OCI-LY1 (cell line): ENCODE results near the gene IL16.
A peak's percentile ranks its signal among the peaks of the same experiment; 100 is the strongest.

Experiments
- H2AFZ ChIP-seq: fragments of 200-600 bp; sonication (generic), shearing (Covaris generic); 2 replicates; pipeline ENCODE4 v1.6.0; 2014; ENCODE audit warnings: antibody characterized with exemption, mild to moderate bottlenecking, low read length
- H3F3A ChIP-seq: fragments of 200-600 bp; sonication (generic), shearing (Covaris generic); 2 replicates; pipeline ENCODE4 v1.6.0; 2014; ENCODE audit warnings: mild to moderate bottlenecking, antibody characterized with exemption, low read length, moderate library complexity; ENCODE audit not compliant: insufficient read depth
- H3K27ac ChIP-seq: fragments of 200-600 bp; sonication (generic); 2 replicates; pipeline ENCODE4 v1.5.1; 2014; ENCODE audit warnings: low read length, mixed run types, mild to moderate bottlenecking, low read depth; ENCODE audit not compliant: poor library complexity, severe bottlenecking
- H3K27me3 ChIP-seq: fragments of 200-600 bp; sonication (generic); 2 replicates; pipeline ENCODE4 v1.6.0; 2014; ENCODE audit warnings: antibody characterized with exemption, mild to moderate bottlenecking, low read length, moderate library complexity; ENCODE audit not compliant: insufficient read depth
- H3K36me3 ChIP-seq: fragments of 200-600 bp; sonication (generic); 2 replicates; pipeline ENCODE4 v1.6.1; 2014; ENCODE audit warnings: mild to moderate bottlenecking, antibody characterized with exemption, low read length, moderate library complexity, mixed read lengths; ENCODE audit not compliant: insufficient read depth
- H3K4me1 ChIP-seq: fragments of 200-600 bp; sonication (generic); 2 replicates; pipeline ENCODE4 v1.5.1; 2014; ENCODE audit warnings: mild to moderate bottlenecking, low read length, moderate library complexity; ENCODE audit not compliant: insufficient read depth, severe bottlenecking
- H3K4me2 ChIP-seq: fragments of 200-600 bp; sonication (generic), shearing (Covaris generic); 2 replicates; pipeline ENCODE4 v1.6.1; 2014; ENCODE audit warnings: low read length
- H3K4me3 ChIP-seq: fragments of 200-600 bp; sonication (generic); 2 replicates; pipeline ENCODE4 v1.5.1; 2014; ENCODE audit warnings: low read length, low read depth, mild to moderate bottlenecking, mixed read lengths; ENCODE audit not compliant: poor library complexity, severe bottlenecking
- H3K79me2 ChIP-seq: fragments of 200-600 bp; shearing (Covaris generic); 2 replicates; pipeline ENCODE4 v1.6.1; 2016; ENCODE audit warnings: mixed run types, low read length, mixed read lengths; ENCODE audit not compliant: insufficient read depth
- H3K9ac ChIP-seq: fragments of 200-600 bp; sonication (generic), shearing (Covaris generic); 2 replicates; pipeline ENCODE4 v1.6.1; 2014; ENCODE audit warnings: mild to moderate bottlenecking, low read length, mixed read lengths
- H3K9me2 ChIP-seq: fragments of 200-600 bp; sonication (generic), shearing (Covaris generic); 2 replicates; pipeline ENCODE4 v1.6.1; 2014; ENCODE audit warnings: low read depth, mild to moderate bottlenecking, low read length, mixed read lengths
- H3K9me3 ChIP-seq: fragments of 200-600 bp; shearing (Covaris generic); 2 replicates; pipeline ENCODE4 v1.6.1; 2014; ENCODE audit warnings: low read length, mixed read lengths
- H4K20me1 ChIP-seq: fragments of 200-600 bp; sonication (generic), shearing (Covaris generic); 2 replicates; pipeline ENCODE4 v1.6.0; 2016; ENCODE audit warnings: mild to moderate bottlenecking, low read length; ENCODE audit not compliant: insufficient read depth
- CTCF ChIP-seq: fragments of 200-600 bp; sonication (generic), shearing (Covaris generic); IDR thresholded peaks from 2 replicates; pipeline ENCODE4 v1.5.1; 2017; ENCODE audit warnings: mild to moderate bottlenecking, antibody characterized with exemption, low read length, moderate library complexity, mixed read lengths
- EZH2 ChIP-seq: fragments of 200-600 bp; sonication (generic), shearing (Covaris generic); IDR thresholded peaks from 2 replicates; pipeline ENCODE4 v1.8.0; 2017; ENCODE audit warnings: borderline replicate concordance, mixed run types, mild to moderate bottlenecking, antibody characterized with exemption, low read length, moderate library complexity, mixed read lengths

Gene IL16

GRCh38 chr15:81312790-81313543, 116.3 kb downstream of the IL16 start:
- no peak overlapping the region for H2AFZ ChIP-seq
- no peak overlapping the region for H3K4me3 ChIP-seq
- peak overlapping the region; percentile 66; the same call in 1 of the 2 replicates for H3K9ac ChIP-seq
- no peaks in the 10 kb centered on the region for H3K9me2 ChIP-seq
- H3K4me2 ChIP-seq, result peak overlapping the region; percentile 62; the same call in 1 of the 2 replicates
- H3K9me3 ChIP-seq, result no peaks in the 10 kb centered on the region
- H3K36me3 ChIP-seq, result peaks cover 58% of the 10 kb centered on the region
- H3F3A ChIP-seq, result peaks cover 8% of the 10 kb centered on the region; the same call in 1 of the 2 replicates
- TF ChIP-seq EZH2 (no peak), CTCF (no peak)
- no peaks in the 10 kb centered on the region for H3K79me2 ChIP-seq
- no peaks in the 10 kb centered on the region for H3K27me3 ChIP-seq
- no peaks in the 10 kb centered on the region for H4K20me1 ChIP-seq
- peaks cover 29% of the 10 kb centered on the region for H3K4me1 ChIP-seq
- H3K27ac ChIP-seq, result peak overlapping the region; percentile 96

- H3K4me3 ChIP-seq, result no peak overlapping the region
- H3K4me1 ChIP-seq, result peaks cover 32% of the 10 kb centered on the region
- H4K20me1 ChIP-seq, result no peaks in the 10 kb centered on the region
- H3K27me3 ChIP-seq, result no peaks in the 10 kb centered on the region
- H2AFZ ChIP-seq, result no peak overlapping the region
- no peaks in the 10 kb centered on the region for H3K9me3 ChIP-seq
- TF ChIP-seq EZH2 (no peak), CTCF (no peak)
- H3K9me2 ChIP-seq, result no peaks in the 10 kb centered on the region
- no peaks in the 10 kb centered on the region for H3K79me2 ChIP-seq
- no peak overlapping the region for H3K4me2 ChIP-seq
- H3F3A ChIP-seq, result peaks cover 8% of the 10 kb centered on the region; the same call in 1 of the 2 replicates
- peaks cover 54% of the 10 kb centered on the region for H3K36me3 ChIP-seq
- H3K9ac ChIP-seq, result no peak overlapping the region
- no peak overlapping the region for H3K27ac ChIP-seq
Measured at GRCh38 chr15:81313686-81314085, 117.0 kb downstream of the IL16 start.

GRCh38 chr15:81314378-81314777, 117.7 kb downstream of the IL16 start:
- H2AFZ ChIP-seq, result no peak overlapping the region
- no peaks in the 10 kb centered on the region for H3K9me2 ChIP-seq
- H3K4me2 ChIP-seq, result no peak overlapping the region
- no peaks in the 10 kb centered on the region for H3K79me2 ChIP-seq
- peaks cover 32% of the 10 kb centered on the region for H3K4me1 ChIP-seq
- no peak overlapping the region for H3K27ac ChIP-seq
- peaks cover 54% of the 10 kb centered on the region for H3K36me3 ChIP-seq
- peaks cover 8% of the 10 kb centered on the region; the same call in 1 of the 2 replicates for H3F3A ChIP-seq
- H3K27me3 ChIP-seq, result no peaks in the 10 kb centered on the region
- H3K9me3 ChIP-seq, result no peaks in the 10 kb centered on the region
- H3K4me3 ChIP-seq, result no peak overlapping the region
- no peak overlapping the region for H3K9ac ChIP-seq
- no peaks in the 10 kb centered on the region for H4K20me1 ChIP-seq
- TF ChIP-seq EZH2, result no peak
- no peak for TF ChIP-seq CTCF
